NCI-H2081 treated with DMSO at 0.1 percent for 48 hours (cell line): Measurements from ENCODE around the gene TEX53.

Experiments used
- DNase-seq: peaks from one replicate; lab custom pipeline; 2025; lab: John Stamatoyannopoulos, UW

Gene TEX53

DNA sequence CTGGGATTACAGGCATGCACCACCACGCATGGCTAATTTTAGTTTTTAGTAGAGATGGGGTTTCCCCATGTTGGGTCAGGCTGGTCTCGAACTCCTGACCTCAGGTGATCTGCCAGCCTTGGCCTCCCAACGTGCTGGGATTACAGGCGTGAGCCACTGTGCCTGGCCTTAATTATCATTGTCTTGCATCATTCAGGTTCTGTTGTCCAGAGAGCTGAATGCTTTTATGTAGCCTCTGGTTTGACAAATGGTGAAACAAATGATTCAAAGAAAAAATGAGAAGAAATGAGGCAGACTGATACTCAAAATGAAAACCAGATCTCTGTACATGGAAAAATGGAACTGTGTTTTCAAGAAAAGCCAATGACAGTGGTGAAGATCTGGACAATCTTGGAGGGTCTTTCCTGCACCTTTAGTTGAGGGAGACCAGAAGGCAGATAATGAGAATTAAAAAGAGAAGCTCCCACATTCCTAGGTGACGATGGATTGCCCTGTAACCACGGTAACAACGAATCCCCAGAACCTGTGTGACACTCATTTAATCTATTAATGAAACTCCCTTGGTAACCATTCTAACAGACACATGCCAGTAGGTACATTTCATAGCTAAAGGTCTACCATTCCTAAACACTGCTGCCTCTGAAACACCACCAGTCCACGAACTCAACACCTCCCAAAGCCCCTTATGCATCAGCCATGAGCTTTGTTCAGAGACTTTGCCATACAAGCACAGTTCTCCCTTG is 22.8 kb upstream of the TEX53 start:
- no peak for DNase-seq

DNA sequence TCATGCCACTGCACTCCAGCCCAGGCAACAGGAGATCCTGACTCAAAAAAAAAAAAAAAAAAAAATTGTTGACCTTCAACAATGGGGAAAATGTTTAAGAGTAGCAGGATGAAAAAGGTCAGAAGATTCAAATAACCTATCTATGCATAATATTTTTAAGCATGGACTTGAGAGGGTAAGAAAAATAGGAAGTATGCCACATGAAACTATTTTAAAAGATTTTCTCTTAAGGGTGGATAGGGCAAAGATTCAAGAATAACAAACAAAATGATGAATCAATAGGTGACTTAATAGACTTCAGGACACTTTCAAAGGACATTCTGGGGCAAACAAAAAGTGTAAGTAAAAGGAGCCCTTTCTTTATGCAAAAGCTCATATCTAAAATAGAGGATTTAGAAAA is 21.2 kb upstream of the TEX53 start:
- DNase-seq, result no peak

DNA sequence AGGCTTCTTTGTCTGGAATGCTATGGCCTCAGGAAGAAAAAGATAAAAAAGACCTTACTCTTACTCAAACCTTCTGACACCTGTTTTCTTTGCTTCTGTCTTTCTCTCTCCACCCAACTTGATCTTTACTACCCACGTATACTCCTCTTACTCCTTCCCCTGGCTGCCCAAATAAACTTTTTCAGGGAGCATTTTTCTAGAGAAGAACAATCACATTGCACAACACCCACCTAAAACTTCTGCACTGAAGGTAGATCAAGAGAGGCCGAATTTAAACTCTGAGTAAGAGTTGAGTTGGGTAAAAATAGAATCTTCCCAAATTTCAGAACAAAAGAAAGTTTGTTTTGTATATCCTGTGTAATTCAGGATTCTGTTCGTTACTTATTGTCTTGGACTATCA is 20.5 kb upstream of the TEX53 start:
- DNase-seq, result no peak

- no peak for DNase-seq
Observed at GRCh38 chr9:114677418-114677817, 19.8 kb upstream of the TEX53 start.

DNA sequence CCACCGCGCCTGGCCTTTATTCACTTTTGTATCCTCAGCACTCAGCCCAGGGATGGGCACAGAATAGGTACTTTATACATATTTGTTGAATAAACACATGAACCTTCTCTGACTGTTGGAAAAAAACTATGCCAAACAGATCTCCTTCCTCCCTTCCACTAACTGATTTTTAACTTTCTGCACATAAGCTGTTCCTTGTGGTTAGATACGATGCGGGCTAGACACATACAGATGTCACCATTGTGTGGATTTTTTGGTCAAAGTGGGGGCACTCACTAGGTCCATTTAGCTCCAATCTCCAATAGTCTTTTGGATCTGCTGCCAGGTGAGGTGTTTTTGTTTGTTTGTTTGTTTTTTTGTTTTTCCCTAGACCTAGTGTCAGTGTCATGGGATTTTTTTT is 19.3 kb upstream of the TEX53 start:
- no peak for DNase-seq

- DNase-seq, result no peak
Observed at GRCh38 chr9:114674798-114675540, 17.4 kb upstream of the TEX53 start.

DNA sequence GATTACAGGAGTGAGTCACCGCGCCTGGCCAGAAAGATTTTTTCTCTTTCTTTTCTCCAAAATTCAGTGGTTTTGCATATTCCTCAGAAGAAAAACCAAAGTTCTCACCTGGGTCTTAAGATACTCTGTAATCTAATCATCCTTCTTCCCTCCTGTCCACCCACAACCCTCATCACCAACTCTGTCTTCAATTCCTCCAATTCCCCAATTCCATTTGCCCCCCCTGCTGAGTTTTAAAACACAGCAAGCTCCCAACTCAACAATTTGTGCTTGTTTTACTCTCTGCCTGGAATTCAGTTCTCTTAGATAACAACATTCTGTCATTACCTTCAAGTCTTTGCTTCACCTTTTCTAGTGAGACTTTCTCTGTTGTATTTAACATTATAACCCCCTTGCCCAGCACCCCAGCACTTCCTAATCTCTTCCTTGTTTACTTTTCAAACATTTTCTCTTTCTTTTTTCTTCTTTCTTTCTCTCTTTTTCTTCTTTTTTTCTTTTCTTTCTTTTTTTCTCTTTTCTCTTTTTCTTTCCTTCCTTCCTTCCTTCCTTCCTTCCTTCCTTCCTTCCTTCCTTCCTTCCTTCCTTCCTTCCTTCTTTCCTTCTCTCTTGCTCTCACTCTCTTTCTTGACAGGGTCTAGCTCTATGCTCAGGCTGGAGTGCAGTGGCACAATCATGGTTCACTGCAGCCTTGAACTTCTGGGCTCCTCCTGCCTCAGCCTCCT is 16.6 kb upstream of the TEX53 start:
- no peak for DNase-seq

DNA sequence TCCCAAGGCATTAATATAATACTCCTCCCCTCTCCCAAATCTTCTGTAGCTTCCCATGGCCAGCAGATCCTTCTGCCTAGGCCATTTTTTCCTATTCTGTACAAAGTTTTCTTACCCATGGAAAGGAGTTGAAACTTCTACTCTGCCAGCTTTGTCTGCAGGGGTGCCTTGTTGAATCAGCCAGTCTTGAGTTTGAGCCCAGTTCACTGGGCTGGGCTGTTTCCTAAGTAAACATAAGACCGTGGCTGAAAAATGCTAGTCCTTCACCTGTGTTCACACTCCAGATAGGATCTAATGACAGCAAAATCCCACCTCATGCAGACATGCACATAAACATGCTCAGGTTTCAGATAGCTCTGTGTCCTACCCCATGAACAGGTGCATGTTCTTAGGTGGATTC is 14.0 kb upstream of the TEX53 start:
- no peak for DNase-seq

DNA sequence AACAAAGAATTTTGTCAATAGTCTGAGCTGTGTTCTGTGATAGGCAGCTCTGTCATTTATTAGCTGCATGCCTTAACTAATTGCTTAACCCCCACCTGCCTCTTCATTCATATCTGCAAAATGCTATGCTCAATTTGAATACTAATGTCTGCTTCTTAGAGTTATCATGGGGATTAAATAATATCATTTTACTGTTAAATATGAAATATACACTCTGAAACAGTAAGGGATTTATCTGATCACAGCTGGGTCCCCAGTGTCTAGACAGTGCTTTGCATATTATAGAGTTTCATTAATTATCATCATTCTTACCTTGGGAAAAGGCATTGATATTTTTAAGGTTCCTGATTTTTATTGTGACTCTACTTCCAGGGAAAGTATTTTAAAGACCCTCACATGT is 12.4 kb upstream of the TEX53 start:
- no peak for DNase-seq

DNA sequence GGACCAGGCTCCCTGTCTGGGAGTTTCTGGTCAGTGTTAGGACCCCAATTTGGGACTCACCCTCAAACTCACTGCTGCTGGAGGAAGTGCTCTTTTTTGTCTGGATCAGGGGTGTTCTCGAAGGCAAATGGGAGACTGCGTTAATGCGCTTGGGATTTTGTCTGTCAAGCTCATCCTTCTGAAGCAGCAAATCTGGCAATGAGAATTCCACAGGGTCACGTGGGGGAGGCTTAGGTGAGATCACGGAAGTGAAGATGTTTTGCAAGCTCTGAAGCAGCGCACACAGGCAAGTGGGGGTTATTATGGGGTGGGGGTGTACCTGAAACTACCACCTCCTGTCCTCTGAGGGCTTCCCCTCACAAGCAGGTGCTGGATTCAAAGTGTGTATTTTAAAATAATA is 10.5 kb upstream of the TEX53 start:
- DNase-seq, result no peak

DNA sequence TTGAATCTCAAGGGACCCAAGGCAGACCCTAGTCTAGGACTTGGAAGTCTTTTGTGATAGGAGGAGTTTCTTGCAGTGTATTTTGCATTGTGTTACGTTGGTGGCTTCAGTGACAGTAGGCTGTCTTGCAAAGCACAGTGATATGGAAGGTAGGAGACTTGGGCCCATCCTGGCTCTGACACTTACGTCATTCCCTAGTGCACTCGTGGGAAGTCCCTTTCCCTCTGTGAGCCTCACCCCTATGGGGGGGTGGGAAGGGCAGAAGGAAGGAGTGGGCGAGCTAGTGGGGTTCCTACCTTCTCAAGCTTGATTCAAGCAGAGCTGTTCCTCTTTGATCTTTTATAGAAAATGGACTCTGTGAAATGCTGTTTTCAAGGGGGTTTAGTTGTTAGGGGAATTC is 9.2 kb upstream of the TEX53 start:
- no peak for DNase-seq

GRCh38 chr9:114666401-114666800 is 8.8 kb upstream of the TEX53 start:
- no peak for DNase-seq

- DNase-seq, result no peak
Observed at GRCh38 chr9:114664181-114664580, 6.6 kb upstream of the TEX53 start.

- DNase-seq, result no peak
Observed at GRCh38 chr9:114662081-114662989, 4.7 kb upstream of the TEX53 start.

GRCh38 chr9:114656301-114656700 is 1.3 kb downstream of the TEX53 start:
- DNase-seq, result no peak

GRCh38 chr9:114655689-114656088 is 1.9 kb downstream of the TEX53 start:
- DNase-seq, result no peak

GRCh38 chr9:114653556-114654159 is 3.9 kb downstream of the TEX53 start:
- DNase-seq, result no peak

DNA sequence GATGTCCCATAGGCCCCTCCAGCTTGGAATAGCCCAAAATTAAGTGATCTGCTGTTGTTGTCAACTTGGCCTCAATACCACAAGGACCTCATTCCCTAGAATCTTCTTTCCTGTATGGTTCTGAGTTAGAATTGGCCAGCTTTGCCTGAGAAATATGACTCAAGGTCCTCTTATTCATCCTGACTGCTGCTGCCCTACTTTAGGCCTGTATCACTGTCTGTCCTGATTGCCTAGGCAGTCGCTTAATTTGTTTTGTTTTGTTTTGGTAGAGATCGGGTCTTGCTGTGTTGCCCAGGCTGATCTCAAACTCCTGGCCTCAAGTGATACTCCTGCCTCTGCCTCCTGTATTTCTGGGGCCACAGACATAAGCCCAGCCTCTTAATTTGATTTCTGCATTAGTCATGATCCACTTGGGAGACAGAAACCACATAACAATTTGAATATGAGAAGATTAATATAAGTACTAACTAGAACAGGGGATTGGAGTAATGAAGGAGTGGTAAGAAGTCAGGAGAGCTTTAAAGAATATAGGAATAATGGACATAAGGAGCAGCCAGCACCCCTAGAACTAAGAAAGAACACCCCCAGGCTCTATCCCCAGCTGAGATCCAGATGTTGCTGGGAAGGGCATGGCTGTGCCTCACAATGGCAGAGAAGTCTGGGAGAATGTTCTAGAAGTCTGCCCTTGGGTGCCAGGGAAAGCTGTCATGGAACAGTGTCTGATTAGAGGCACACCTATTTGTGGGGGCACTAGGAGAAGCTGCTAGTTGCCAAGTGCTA is 4.6 kb downstream of the TEX53 start:
- DNase-seq, result no peak

DNA sequence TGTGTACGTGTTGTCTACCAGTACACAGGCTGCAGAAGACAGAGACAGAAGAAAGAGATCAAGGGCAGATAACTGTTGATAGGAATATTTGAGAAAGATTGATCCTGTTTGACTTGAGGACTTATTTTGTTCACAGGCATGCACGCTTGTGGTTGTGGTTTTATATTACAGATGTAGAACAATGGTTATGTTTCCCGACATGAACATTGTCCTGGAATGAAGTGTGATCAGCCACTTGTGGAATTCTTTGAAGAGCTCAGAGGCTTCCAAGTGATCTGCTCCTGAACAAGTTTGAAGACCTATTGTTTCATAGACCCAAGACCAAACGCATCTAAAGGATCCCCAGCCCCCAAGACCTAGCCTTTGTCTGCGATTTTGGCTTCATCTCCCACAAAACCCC is 13.7 kb downstream of the TEX53 start:
- DNase-seq, result no peak

DNA sequence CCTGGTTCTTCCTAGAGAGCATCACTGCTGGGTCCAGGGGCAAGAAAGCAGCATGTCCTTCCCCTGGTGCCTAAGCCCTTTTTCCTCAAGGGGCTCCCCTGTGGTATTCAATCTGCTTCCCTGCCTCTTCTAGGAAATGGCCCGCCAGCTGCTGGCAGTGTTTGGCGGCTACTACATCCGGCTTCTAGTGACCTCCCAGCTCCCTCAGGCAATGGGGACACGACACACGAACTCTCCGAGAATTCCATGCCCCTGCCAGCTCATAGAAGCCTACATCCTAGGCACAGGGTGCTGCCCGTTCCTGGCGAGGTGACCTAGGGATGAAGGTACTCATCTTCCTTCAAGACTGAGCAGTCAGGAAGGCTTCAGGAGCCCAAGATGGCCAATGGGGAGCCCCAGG is 14.6 kb downstream of the TEX53 start:
- DNase-seq, result no peak

GRCh38 chr9:114641967-114642366 is 15.6 kb downstream of the TEX53 start:
- no peak for DNase-seq
